Sigmoid colon (tissue), 7 donors: ENCODE results near the gene GNG2. TPM values are rescaled to one million over a fixed set of nuclear protein-coding genes. Genes with fewer than 3 reads are reported as not detected.

Experiments used
- DNase-seq: peaks from one replicate; pipeline ENCODE4 v3.0.0-alpha.2; 2019
- H3K27ac ChIP-seq, 4 donors: fragments of 200-600 bp; sonication (generic); one replicate each; pipeline ENCODE4 v1.5.1; 2016 to 2019; ENCODE audit warnings: mild to moderate bottlenecking in 1 of 4
- H3K27me3 ChIP-seq, 3 donors: fragments of 200-600 bp; sonication (generic); one replicate each; pipeline ENCODE4 v1.5.1; 2019; ENCODE audit warnings: mild to moderate bottlenecking in 1 of 3
- H3K36me3 ChIP-seq, 4 donors: fragments of 200-600 bp; sonication (generic); one replicate each; pipeline ENCODE4 v1.5.1; 2016 to 2019
- H3K4me1 ChIP-seq, 4 donors: fragments of 200-600 bp; sonication (generic); one replicate each; pipeline ENCODE4 v1.5.1; 2017 to 2019
- H3K4me3 ChIP-seq, 4 donors: fragments of 200-600 bp; sonication (generic); one replicate each; pipeline ENCODE4 v1.5.1; 2017 to 2019; ENCODE audit warnings: mild to moderate bottlenecking in 2 of 4, moderate library complexity in 1 of 4
- H3K9me3 ChIP-seq, 4 donors: fragments of 200-600 bp in 3 of 4; sonication (generic) in 3 of 4; one replicate each; pipeline versions ENCODE4 v1.5.1 to v1.6.1; 2013 to 2019
- CTCF ChIP-seq, 4 experiments: fragments of 450-650 bp in 3 of 4; fragments of 200-600 bp in 1 of 4; IDR thresholded peaks; one replicate each; pipeline ENCODE4 v1.5.1; 2016 to 2019; ENCODE audit warnings: antibody characterized with exemption in 4 of 4, mild to moderate bottlenecking in 3 of 4, moderate library complexity in 2 of 4
- EP300 ChIP-seq, 4 donors: sonication (generic); formaldehyde crosslinking; IDR thresholded peaks; one replicate each; pipeline ENCODE4 v1.6.1; 2017; ENCODE audit warnings: antibody characterized with exemption in 4 of 4
- POLR2A ChIP-seq, 2 donors: fragments of 450-650 bp; IDR thresholded peaks; one replicate each; pipeline ENCODE4 v1.6.1; 2016; ENCODE audit warnings: antibody characterized with exemption in 2 of 2, mild to moderate bottlenecking in 2 of 2, moderate library complexity in 2 of 2
- POLR2AphosphoS5 ChIP-seq, 4 donors: sonication (generic); formaldehyde crosslinking; IDR thresholded peaks; one replicate each; pipeline ENCODE4 v1.6.1; 2017; ENCODE audit warnings: antibody characterized with exemption in 4 of 4
- WGBS, 2 donors: extraction: QIAGEN DNeasy Blood & Tissue Kit; methylation state at CpG; one replicate each; pipeline ENCODE4 v1.1.7; 2013; 5-methylcytosine and 5-hydroxymethylcytosine counted together
- intact Hi-C: fragments of 100-400 bp; cut with DNase I; formaldehyde crosslinking; loops from one replicate; pipeline ENCODE4 v1.15.1; 2023
- polyA plus RNA-seq, 3 donors: library from polyadenylated mRNA; stranded (reverse); fragments of 200-250 nt; gene quantifications; one replicate each; pipeline ENCODE4 v1.2.3, GENCODE V29; 2013
- total RNA-seq, 4 donors: library from RNA; depleted of rRNA; stranded (reverse); fragments of >200 nt; gene quantifications; one replicate each; pipeline ENCODE4 v1.1.0, GENCODE V29; 2016
- donor health status: healthy with polysubstance abuse.
- donor health status: Bipolar disorder and iron deficiency.
- donor health status: healthy.

GNG2 gene
- total and polyA plus RNA-seq, 7 donors: 9.5 to 44.2 (median 27.3) TPM

GRCh38 chr14:52003324-52003723 is 142.9 kb downstream of the GNG2 start:
- TF ChIP-seq CTCF (IDR thresholded peaks at IDR 0.05) (no peak), EP300 (IDR thresholded peaks at IDR 0.05) (peak; percentile 39 to 92 (median 54)), POLR2AphosphoS5 (IDR thresholded peaks at IDR 0.05) (peak in 3 of 4 donors; percentile 56 to 64 (median 61))
- Histone ChIP-seq H3K27me3 (no peaks in the 10 kb centered on the region), H3K4me3 (no peak overlapping the region), H3K9me3 (no peaks in the 10 kb centered on the region), H3K4me1 (peaks cover 0 to 52% (median 23%) of the 10 kb centered on the region in 4 donors), H3K27ac (peak overlapping the region; percentile 15 to 74 (median 72)), H3K36me3 (peaks cover 8 to 86% (median 21%) of the 10 kb centered on the region in 4 donors)
- WGBS, 2 donors: 34 to 73% methylated on average over 3 of the region's 3 CpGs
- no peak for DNase-seq
- intact Hi-C loops: no loop called here

GRCh38 chr14:52005625-52006024 is 145.2 kb downstream of the GNG2 start:
- TF ChIP-seq EP300 (IDR thresholded peaks at IDR 0.05) (no peak), CTCF (IDR thresholded peaks at IDR 0.05) (no peak), POLR2AphosphoS5 (IDR thresholded peaks at IDR 0.05) (no peak), POLR2A (IDR thresholded peaks at IDR 0.05) (no peak)
- no peak overlapping the region for H3K27ac ChIP-seq
- intact Hi-C loops: loop anchor here (5.0 kb wide), 1 partner anchor 37 kb away; no protein-coding TSS in a partner anchor
- H3K27me3 ChIP-seq: no peaks in the 10 kb centered on the region
- peaks cover 0 to 36% (median 21%) of the 10 kb centered on the region in 4 donors for H3K4me1 ChIP-seq
- no peak for DNase-seq
- no peaks in the 10 kb centered on the region for H3K9me3 ChIP-seq
- H3K36me3 ChIP-seq: peaks cover 15 to 88% (median 36%) of the 10 kb centered on the region in 4 donors
- H3K4me3 ChIP-seq: no peak overlapping the region
- 76 to 80% methylated on average over 2 of the region's 2 CpGs for WGBS, 2 donors

- Histone ChIP-seq H3K9me3 (no peaks in the 10 kb centered on the region), H3K36me3 (peaks cover 17 to 90% (median 40%) of the 10 kb centered on the region in 4 donors), H3K27me3 (no peaks in the 10 kb centered on the region), H3K27ac (no peak overlapping the region), H3K4me3 (no peak overlapping the region), H3K4me1 (peaks cover 0 to 30% (median 20%) of the 10 kb centered on the region in 4 donors)
- TF ChIP-seq POLR2AphosphoS5 (IDR thresholded peaks at IDR 0.05) (no peak), EP300 (IDR thresholded peaks at IDR 0.05) (no peak), POLR2A (IDR thresholded peaks at IDR 0.05) (no peak), CTCF (IDR thresholded peaks at IDR 0.05) (no peak)
- no peak for DNase-seq
- 96 to 98% methylated on average over 3 of the region's 3 CpGs for WGBS, 2 donors
- intact Hi-C loops: loop anchor here (5.0 kb wide), 1 partner anchor 36 kb away; no protein-coding TSS in a partner anchor
Observed at GRCh38 chr14:52006361-52006760, 145.9 kb downstream of the GNG2 start.

GRCh38 chr14:52007211-52007610 is 146.8 kb downstream of the GNG2 start:
- TF ChIP-seq CTCF (IDR thresholded peaks at IDR 0.05) (no peak), POLR2A (IDR thresholded peaks at IDR 0.05) (no peak)
- Histone ChIP-seq H3K36me3 (peaks cover 20 to 88% (median 46%) of the 10 kb centered on the region in 4 donors), H3K27me3 (no peaks in the 10 kb centered on the region), H3K4me1 (peaks cover 0 to 23% (median 20%) of the 10 kb centered on the region in 4 donors), H3K4me3 (no peak overlapping the region), H3K27ac (no peak overlapping the region), H3K9me3 (no peaks in the 10 kb centered on the region)
- 94 to 95% methylated on average over 1 of the region's 1 CpG for WGBS, 2 donors
- intact Hi-C loops: loop anchor here (5.0 kb wide), 1 partner anchor 35 kb away; no protein-coding TSS in a partner anchor
- DNase-seq: no peak

- no peaks in the 10 kb centered on the region for H3K9me3 ChIP-seq
- H3K27me3 ChIP-seq: no peaks in the 10 kb centered on the region
- intact Hi-C loops: loop anchor here (5.0 kb wide), 1 partner anchor 35 kb away; no protein-coding TSS in a partner anchor
- H3K4me1 ChIP-seq: peaks cover 0 to 23% (median 18%) of the 10 kb centered on the region in 4 donors
- 86 to 93% methylated on average over 1 of the region's 1 CpG for WGBS, 2 donors
- no peak overlapping the region for H3K4me3 ChIP-seq
- no peak for TF ChIP-seq CTCF (IDR thresholded peaks at IDR 0.05)
- TF ChIP-seq EP300 (IDR thresholded peaks at IDR 0.05): no peak
- TF ChIP-seq POLR2AphosphoS5 (IDR thresholded peaks at IDR 0.05): no peak
- no peak for TF ChIP-seq POLR2A (IDR thresholded peaks at IDR 0.05)
- H3K36me3 ChIP-seq: peaks cover 20 to 83% (median 46%) of the 10 kb centered on the region in 4 donors
- H3K27ac ChIP-seq: no peak overlapping the region
- DNase-seq: no peak
Observed at GRCh38 chr14:52007637-52008036, 147.2 kb downstream of the GNG2 start.
